ENCODE measurements around the gene SLC38A4.

GRCh38 chr12:46818642-46819041, 7.2 kb downstream of the SLC38A4 start:
- TF ChIP-seq CTCF (IDR thresholded peaks at IDR 0.05) (no peak), POLR2A (IDR thresholded peaks at IDR 0.05) (no peak)
